Loucy (cell line): Measurements from ENCODE around the gene DDX10.

Source experiments
- H2AFZ ChIP-seq: fragments of 200-600 bp; sonication (generic); 2 replicates; pipeline ENCODE4 v1.6.0; 2016; ENCODE audit warnings: antibody characterized with exemption, mild to moderate bottlenecking, low read length, moderate library complexity
- H3F3A ChIP-seq: fragments of 200-600 bp; 2 replicates; pipeline ENCODE4 v1.6.0; 2016; ENCODE audit warnings: antibody characterized with exemption, low read depth, mild to moderate bottlenecking
- H3K27me3 ChIP-seq: fragments of 200-600 bp; sonication (generic); 2 replicates; pipeline ENCODE4 v1.6.1; 2014; ENCODE audit warnings: low read length, mild to moderate bottlenecking; ENCODE audit not compliant: insufficient read depth, poor library complexity, severe bottlenecking
- H3K36me3 ChIP-seq: fragments of 200-600 bp; sonication (generic); 2 replicates; pipeline ENCODE4 v1.6.1; 2016; ENCODE audit warnings: low read length; ENCODE audit not compliant: insufficient read depth
- H3K4me1 ChIP-seq: fragments of 200-600 bp; sonication (generic); 2 replicates; pipeline ENCODE4 v1.5.1; 2014; ENCODE audit warnings: low read length, mild to moderate bottlenecking; ENCODE audit not compliant: insufficient read depth, poor library complexity, severe bottlenecking
- H3K4me2 ChIP-seq: fragments of 200-600 bp; sonication (generic); 2 replicates; pipeline ENCODE4 v1.6.0; 2014; ENCODE audit warnings: antibody characterized with exemption, low read length, low read depth, mild to moderate bottlenecking; ENCODE audit not compliant: poor library complexity, severe bottlenecking
- H3K4me3 ChIP-seq: fragments of 200-600 bp; sonication (generic); 2 replicates; pipeline ENCODE4 v1.5.1; 2014; ENCODE audit warnings: low read length, mild to moderate bottlenecking, mixed read lengths; ENCODE audit not compliant: poor library complexity, severe bottlenecking
- H3K79me2 ChIP-seq: fragments of 200-600 bp; sonication (generic); 2 replicates; pipeline ENCODE4 v1.6.1; 2014; ENCODE audit warnings: low read length; ENCODE audit not compliant: insufficient read depth
- H3K9ac ChIP-seq: fragments of 200-600 bp; sonication (generic); 2 replicates; pipeline ENCODE4 v1.6.0; 2014; ENCODE audit warnings: mild to moderate bottlenecking, low read depth, low read length, moderate library complexity; ENCODE audit not compliant: poor library complexity, severe bottlenecking
- H3K9me2 ChIP-seq: fragments of 200-600 bp; sonication (generic); replicated peaks from 2 replicates; pipeline ENCODE4 v1.6.1; 2016; ENCODE audit warnings: low read depth, low read length, mixed read lengths
- H3K9me3 ChIP-seq: fragments of 200-600 bp; sonication (generic); 2 replicates; pipeline ENCODE4 v1.6.1; 2014; ENCODE audit warnings: mild to moderate bottlenecking, antibody characterized with exemption, low read length, low read depth; ENCODE audit not compliant: insufficient read depth
- H4K20me1 ChIP-seq: fragments of 200-600 bp; sonication (generic); 2 replicates; pipeline ENCODE4 v1.6.0; 2014; ENCODE audit warnings: antibody characterized with exemption, low read length, mild to moderate bottlenecking; ENCODE audit not compliant: insufficient read depth, poor library complexity, severe bottlenecking
- CTCF ChIP-seq: fragments of 200-600 bp; sonication (generic); conservative IDR thresholded peaks from 2 replicates; pipeline ENCODE4 v1.5.1; 2014; ENCODE audit warnings: mild to moderate bottlenecking, antibody characterized with exemption, low read length
- EZH2phosphoT487 ChIP-seq: fragments of 200-600 bp; IDR thresholded peaks from 2 replicates; pipeline ENCODE4 v1.6.1; 2018; ENCODE audit warnings: antibody characterized with exemption, mild to moderate bottlenecking, moderate library complexity, borderline replicate concordance

Gene DDX10

GRCh38 chr11:108901359-108901758 lies 236.5 kb downstream of the DDX10 start:
- Histone ChIP-seq H3K9me2 (no peaks in the 10 kb centered on the region), H3K4me1 (peaks cover 3% of the 10 kb centered on the region), H3K4me3 (no peak overlapping the region), H3K9me3 (no peaks in the 10 kb centered on the region), H3F3A (no peaks in the 10 kb centered on the region), H2AFZ (no peak overlapping the region), H3K79me2 (no peaks in the 10 kb centered on the region), H4K20me1 (no peaks in the 10 kb centered on the region), H3K27me3 (no peaks in the 10 kb centered on the region), H3K36me3 (peaks cover 3% of the 10 kb centered on the region; the same call in 1 of the 2 replicates), H3K4me2 (no peak overlapping the region), H3K9ac (no peak overlapping the region)
- TF ChIP-seq EZH2phosphoT487 (no peak), CTCF (no peak)

GRCh38 chr11:108902027-108902469 lies 237.2 kb downstream of the DDX10 start:
- no peak overlapping the region for H3K4me3 ChIP-seq
- H3K4me1 ChIP-seq = peaks cover 10% of the 10 kb centered on the region
- H3K9me3 ChIP-seq = no peaks in the 10 kb centered on the region
- H3F3A ChIP-seq = no peaks in the 10 kb centered on the region
- no peaks in the 10 kb centered on the region for H3K79me2 ChIP-seq
- H3K9me2 ChIP-seq = no peaks in the 10 kb centered on the region
- no peak overlapping the region for H3K4me2 ChIP-seq
- no peaks in the 10 kb centered on the region for H3K27me3 ChIP-seq
- H4K20me1 ChIP-seq = no peaks in the 10 kb centered on the region
- H3K36me3 ChIP-seq = peaks cover 3% of the 10 kb centered on the region; the same call in 1 of the 2 replicates
- H3K9ac ChIP-seq = no peak overlapping the region
- H2AFZ ChIP-seq = no peak overlapping the region
- TF ChIP-seq EZH2phosphoT487 = no peak
- no peak for TF ChIP-seq CTCF

- H3K4me3 ChIP-seq = no peak overlapping the region
- H3K27me3 ChIP-seq = no peaks in the 10 kb centered on the region
- TF ChIP-seq EZH2phosphoT487 = no peak
- TF ChIP-seq CTCF = no peak
- no peaks in the 10 kb centered on the region for H3K9me3 ChIP-seq
- no peaks in the 10 kb centered on the region for H3K36me3 ChIP-seq
- H3F3A ChIP-seq = no peaks in the 10 kb centered on the region
- no peaks in the 10 kb centered on the region for H4K20me1 ChIP-seq
- H2AFZ ChIP-seq = no peak overlapping the region
- H3K9me2 ChIP-seq = no peaks in the 10 kb centered on the region
- H3K79me2 ChIP-seq = no peaks in the 10 kb centered on the region
- peaks cover 24% of the 10 kb centered on the region for H3K4me1 ChIP-seq
- no peak overlapping the region for H3K4me2 ChIP-seq
- H3K9ac ChIP-seq = no peak overlapping the region
Measured at GRCh38 chr11:108904480-108904879, 239.6 kb downstream of the DDX10 start.
